ENCODE results near the gene DYSF.

DYSF gene

DNA sequence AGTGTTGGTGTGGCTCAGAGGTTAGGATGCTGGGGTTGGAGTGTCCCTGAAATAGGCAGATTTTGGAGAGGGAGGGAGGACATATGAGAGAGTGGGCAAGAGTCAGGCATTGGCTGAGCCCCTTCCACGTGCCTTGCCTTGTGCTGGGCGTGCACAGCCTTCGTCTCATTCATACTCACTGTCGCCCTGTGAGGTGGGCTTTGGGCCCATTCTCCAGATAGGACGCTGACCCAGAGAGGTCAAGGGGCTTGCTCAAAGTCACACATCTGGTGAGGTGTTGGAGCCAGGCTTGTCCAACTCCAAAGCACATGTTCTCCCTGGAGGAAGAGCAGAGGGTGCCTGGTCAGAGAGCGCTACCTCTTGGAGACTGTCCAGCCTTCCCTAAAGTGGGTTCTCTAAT lies 166.8 kb downstream of the DYSF start:
- no peaks in the 10 kb centered on the region for H3K36me3 ChIP-seq (ENCODE audit: insufficient read depth)
- no peaks in the 10 kb centered on the region for H3K27me3 ChIP-seq (ENCODE audit: insufficient read depth, low read depth)
- no peak overlapping the region for H3K27ac ChIP-seq
- no peak overlapping the region for H3K9ac ChIP-seq
- no peaks in the 10 kb centered on the region for H4K20me1 ChIP-seq (ENCODE audit: insufficient read depth)
- no peak overlapping the region for H3K4me2 ChIP-seq
- TF ChIP-seq CTCF (conservative IDR thresholded peaks at IDR 0.05; ENCODE audit: low read depth, low read length): no peak
- no peak overlapping the region for H2AFZ ChIP-seq (ENCODE audit: low read depth)
- no peaks in the 10 kb centered on the region for H3K79me2 ChIP-seq (ENCODE audit: insufficient read depth, low read depth)
- H3K4me3 ChIP-seq (IDR thresholded peaks at IDR 0.05; ENCODE audit: insufficient read depth, low read depth, low read length): no peak overlapping the region
- H3K4me1 ChIP-seq (ENCODE audit: low read depth, poor library complexity, severe bottlenecking): no peaks in the 10 kb centered on the region

GRCh38 chr2:71620851-71621251 lies 167.5 kb downstream of the DYSF start:
- H3K4me1 ChIP-seq (ENCODE audit: low read depth, poor library complexity, severe bottlenecking): no peaks in the 10 kb centered on the region
- no peaks in the 10 kb centered on the region for H3K79me2 ChIP-seq (ENCODE audit: insufficient read depth, low read depth)
- TF ChIP-seq CTCF (conservative IDR thresholded peaks at IDR 0.05; ENCODE audit: low read depth, low read length): no peak
- no peaks in the 10 kb centered on the region for H3K36me3 ChIP-seq (ENCODE audit: insufficient read depth)
- H3K4me2 ChIP-seq: no peak overlapping the region
- H3K4me3 ChIP-seq (IDR thresholded peaks at IDR 0.05; ENCODE audit: insufficient read depth, low read depth, low read length): no peak overlapping the region
- no peak overlapping the region for H3K9ac ChIP-seq
- no peak overlapping the region for H2AFZ ChIP-seq (ENCODE audit: low read depth)
- H3K27ac ChIP-seq: no peak overlapping the region
- no peaks in the 10 kb centered on the region for H4K20me1 ChIP-seq (ENCODE audit: insufficient read depth)
- no peaks in the 10 kb centered on the region for H3K27me3 ChIP-seq (ENCODE audit: insufficient read depth, low read depth)

DNA sequence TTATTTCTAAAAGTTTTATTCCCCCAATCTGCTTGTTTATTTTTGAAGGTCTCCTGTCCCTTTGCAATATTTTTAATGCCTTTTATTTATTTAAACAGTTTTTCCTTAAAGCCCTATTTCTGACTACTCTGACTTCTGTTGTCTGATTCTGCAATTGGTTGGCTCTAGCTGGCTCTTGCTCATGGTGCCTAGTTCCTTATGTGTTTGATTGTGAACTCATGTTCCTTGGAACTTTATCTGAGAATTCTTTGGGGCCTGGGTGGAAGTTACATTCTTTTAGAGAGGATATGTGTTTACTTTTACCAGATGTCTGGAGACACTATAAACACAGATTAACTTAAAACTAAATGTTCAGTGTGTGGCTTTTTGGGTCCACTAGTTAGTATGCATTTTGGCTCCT lies 175.9 kb downstream of the DYSF start:
- H4K20me1 ChIP-seq (ENCODE audit: insufficient read depth): no peaks in the 10 kb centered on the region
- no peaks in the 10 kb centered on the region for H3K36me3 ChIP-seq (ENCODE audit: insufficient read depth)
- no peak overlapping the region for H2AFZ ChIP-seq (ENCODE audit: low read depth)
- no peaks in the 10 kb centered on the region for H3K27me3 ChIP-seq (ENCODE audit: insufficient read depth, low read depth)
- H3K27ac ChIP-seq: no peak overlapping the region
- H3K9ac ChIP-seq: no peak overlapping the region
- H3K4me3 ChIP-seq (IDR thresholded peaks at IDR 0.05; ENCODE audit: insufficient read depth, low read depth, low read length): no peak overlapping the region
- no peaks in the 10 kb centered on the region for H3K4me1 ChIP-seq (ENCODE audit: low read depth, poor library complexity, severe bottlenecking)
- TF ChIP-seq CTCF (conservative IDR thresholded peaks at IDR 0.05; ENCODE audit: low read depth, low read length): no peak
- no peak overlapping the region for H3K4me2 ChIP-seq
- no peaks in the 10 kb centered on the region for H3K79me2 ChIP-seq (ENCODE audit: insufficient read depth, low read depth)

GRCh38 chr2:71629771-71630453 lies 176.6 kb downstream of the DYSF start:
- Histone ChIP-seq H3K27ac (no peak overlapping the region), H3K36me3 (ENCODE audit: insufficient read depth) (no peaks in the 10 kb centered on the region), H4K20me1 (ENCODE audit: insufficient read depth) (no peaks in the 10 kb centered on the region), H3K4me1 (ENCODE audit: low read depth, poor library complexity, severe bottlenecking) (no peaks in the 10 kb centered on the region), H3K79me2 (ENCODE audit: insufficient read depth, low read depth) (no peaks in the 10 kb centered on the region), H3K4me2 (no peak overlapping the region), H2AFZ (ENCODE audit: low read depth) (no peak overlapping the region), H3K4me3 (IDR thresholded peaks at IDR 0.05; ENCODE audit: insufficient read depth, low read depth, low read length) (no peak overlapping the region), H3K27me3 (ENCODE audit: insufficient read depth, low read depth) (no peaks in the 10 kb centered on the region), H3K9ac (no peak overlapping the region)
- TF ChIP-seq CTCF (conservative IDR thresholded peaks at IDR 0.05; ENCODE audit: low read depth, low read length): no peak
